ENCODE measurements around the gene HDAC9.
A peak's percentile ranks its signal among the peaks of the same experiment; 100 is the strongest.
"Not testable (repeated sequence)": the region's sequence is repeated elsewhere in the genome, so short reads cannot be mapped to it uniquely, and the experiment has no call there.

HDAC9 gene

GRCh38 chr7:18976715-18977471, 481.3 kb downstream of the HDAC9 start:
- H3K27ac ChIP-seq: no peak overlapping the region
- no peak for DNase-seq (ENCODE audit: low read depth, low spot score)

DNA sequence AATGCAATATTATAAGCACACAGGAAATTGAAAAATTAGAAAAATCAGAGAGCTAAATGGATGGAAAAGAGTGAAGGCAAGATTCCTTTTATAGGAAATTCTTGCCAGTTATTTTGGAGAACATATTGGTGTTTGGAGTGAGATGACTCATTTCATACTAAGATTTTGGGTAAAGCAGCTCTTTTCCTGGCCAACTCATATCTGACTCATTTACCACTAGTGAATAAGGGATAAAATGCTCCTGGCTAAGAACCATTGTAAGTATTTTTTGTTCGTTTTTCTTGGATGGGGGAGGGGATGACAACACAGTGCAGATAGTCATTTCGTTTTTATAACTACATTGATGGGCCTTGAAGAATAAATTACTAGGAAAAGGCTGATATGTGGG, 482.6 kb downstream of the HDAC9 start:
- peak; percentile 18 for DNase-seq (ENCODE audit: low read depth, low spot score)
- H3K27ac ChIP-seq: peak overlapping the region; percentile 1

- not testable (repeated sequence) for H3K27ac ChIP-seq; DNase-seq (ENCODE audit: low read depth, low spot score)
These were observed 495.2 kb downstream of the HDAC9 start for GRCh38 chr7:18990700-18991099.

DNA sequence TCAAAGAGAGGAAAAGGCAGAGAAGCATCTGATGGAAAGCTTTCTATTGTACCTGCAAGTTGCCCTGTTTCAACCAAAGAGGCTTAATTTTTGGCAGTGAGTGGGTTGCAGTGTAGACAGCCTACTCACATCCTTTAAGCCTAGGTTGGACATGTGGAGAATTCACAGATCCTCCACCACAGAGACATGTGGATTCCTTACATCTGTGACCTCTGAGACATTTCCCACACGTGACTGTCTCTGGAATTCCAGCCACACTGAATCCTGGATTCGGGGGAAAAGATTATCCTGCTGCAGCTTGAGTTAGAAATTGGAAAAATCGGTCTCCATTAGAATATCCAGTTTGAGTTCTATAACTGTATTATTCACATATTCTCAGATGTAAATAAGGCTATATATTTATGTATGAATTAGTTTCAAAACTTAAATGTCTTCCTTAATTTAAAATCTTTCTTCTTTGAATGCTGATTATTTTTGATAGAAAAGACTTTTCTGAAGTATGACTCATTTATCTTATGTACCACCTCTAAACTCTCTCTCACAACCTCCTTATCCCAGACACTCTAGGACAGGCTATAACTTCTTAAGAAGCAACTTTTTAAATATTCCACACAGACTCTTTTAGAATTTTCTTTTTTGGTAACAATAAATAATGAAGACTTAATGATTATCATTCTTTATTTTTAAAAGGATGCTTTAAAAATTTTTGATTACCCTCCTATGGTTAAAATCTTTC, 498.6 kb downstream of the HDAC9 start:
- no peak overlapping the region for H3K27ac ChIP-seq
- no peak for DNase-seq (ENCODE audit: low read depth, low spot score)

GRCh38 chr7:18995270-18995671, 499.7 kb downstream of the HDAC9 start:
- no peak overlapping the region for H3K27ac ChIP-seq
- DNase-seq (ENCODE audit: low read depth, low spot score): no peak

- H3K27ac ChIP-seq: no peak overlapping the region
- no peak for DNase-seq (ENCODE audit: low read depth, low spot score)
These were observed 500.4 kb downstream of the HDAC9 start for GRCh38 chr7:18995811-18996426.

- no peak for DNase-seq (ENCODE audit: low read depth, low spot score)
- no peak overlapping the region for H3K27ac ChIP-seq
These were observed 501.0 kb downstream of the HDAC9 start for GRCh38 chr7:18996583-18996982.

GRCh38 chr7:18997477-18998150, 502.1 kb downstream of the HDAC9 start:
- H3K27ac ChIP-seq: no peak overlapping the region
- no peak for DNase-seq (ENCODE audit: low read depth, low spot score)

DNA sequence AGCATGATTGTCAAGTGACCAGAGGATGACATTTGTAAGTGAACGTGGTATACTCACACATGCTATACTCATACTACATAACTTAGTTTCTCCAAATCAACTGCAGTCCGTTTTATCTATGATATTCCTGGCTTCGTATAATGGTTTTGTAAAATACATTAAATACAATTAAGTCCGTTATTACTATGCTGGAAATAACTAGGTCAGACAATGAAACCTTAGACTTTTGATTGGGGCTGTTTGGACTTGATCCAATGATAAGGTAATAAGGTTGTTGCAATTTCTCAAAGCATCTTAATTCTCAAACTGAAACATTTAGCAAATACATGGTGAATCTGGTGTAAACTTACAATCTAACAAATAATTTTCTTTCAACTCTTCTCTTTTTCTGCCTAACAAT, 504.9 kb downstream of the HDAC9 start:
- H3K27ac ChIP-seq: no peak overlapping the region
- DNase-seq (ENCODE audit: low read depth, low spot score): no peak

DNA sequence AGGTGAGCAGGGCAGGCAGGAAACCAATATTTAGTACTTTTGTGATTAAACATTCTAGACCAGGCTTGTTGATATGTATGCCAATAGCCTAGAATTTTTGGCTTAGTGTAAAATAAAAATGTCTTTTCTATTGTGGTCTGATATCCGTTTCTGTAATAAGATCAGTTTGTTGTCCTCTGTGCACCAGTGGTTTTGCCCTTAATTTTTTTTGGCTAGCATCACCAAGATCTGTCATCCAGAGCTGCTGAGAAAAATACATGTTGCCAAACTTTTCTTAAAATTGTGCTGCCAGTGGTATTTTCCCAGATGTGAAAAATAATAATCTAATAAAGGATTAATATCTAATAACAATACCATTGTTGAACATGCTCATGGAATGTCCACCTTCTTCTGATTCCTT, 506.3 kb downstream of the HDAC9 start:
- DNase-seq (ENCODE audit: low read depth, low spot score): no peak
- H3K27ac ChIP-seq: no peak overlapping the region

GRCh38 chr7:19009241-19009935, 513.8 kb downstream of the HDAC9 start:
- peak overlapping the region; percentile 12 for H3K27ac ChIP-seq
- DNase-seq (ENCODE audit: low read depth, low spot score): no peak

GRCh38 chr7:19009936-19010280, 514.4 kb downstream of the HDAC9 start:
- no peak for DNase-seq (ENCODE audit: low read depth, low spot score)

DNA sequence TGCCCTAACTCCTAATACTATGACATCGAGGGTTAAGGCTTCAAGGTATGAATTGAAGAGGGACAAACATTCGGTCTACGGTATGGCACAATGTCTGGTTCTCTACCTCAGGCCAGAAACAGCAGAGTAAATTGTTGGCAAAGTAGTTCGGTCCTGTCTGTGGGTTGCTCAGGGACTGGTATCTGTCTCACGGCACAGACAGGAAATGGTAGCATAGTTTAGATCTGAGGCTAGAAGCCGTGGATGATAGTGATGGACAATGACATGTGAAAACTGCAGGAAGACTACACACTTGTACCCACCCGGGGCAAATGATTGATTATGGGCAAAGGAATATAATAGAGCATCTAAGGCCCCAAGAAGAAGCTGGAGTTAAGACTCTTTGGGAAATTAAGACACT, 515.7 kb downstream of the HDAC9 start:
- no peak for DNase-seq (ENCODE audit: low read depth, low spot score)
- no peak overlapping the region for H3K27ac ChIP-seq

More at GRCh38 chr7:19009936-19010280, 514.4 kb downstream of the HDAC9 start:
- peak overlapping the region; percentile 12 for H3K27ac ChIP-seq

DNA sequence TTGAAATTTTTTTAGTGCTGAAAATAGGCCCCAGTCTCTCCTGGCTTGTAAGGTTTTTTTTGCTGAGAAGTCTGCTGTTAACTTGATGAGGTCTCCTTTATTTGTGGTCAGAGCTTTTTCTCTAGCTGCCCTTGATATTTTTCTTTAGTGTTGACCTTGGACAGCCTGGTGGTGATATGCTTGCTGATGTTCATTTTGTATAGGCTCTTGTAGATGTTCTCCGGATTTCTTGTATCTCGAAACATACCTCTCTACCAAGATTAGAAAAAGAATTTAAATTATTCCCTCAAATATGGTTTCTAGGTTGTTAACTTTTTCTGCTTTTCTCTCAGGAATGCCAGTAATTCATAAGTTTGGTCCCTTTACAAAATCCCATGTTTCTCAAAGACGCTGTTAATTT, 519.5 kb downstream of the HDAC9 start:
- no peak overlapping the region for H3K27ac ChIP-seq
- no peak for DNase-seq (ENCODE audit: low read depth, low spot score)

DNA sequence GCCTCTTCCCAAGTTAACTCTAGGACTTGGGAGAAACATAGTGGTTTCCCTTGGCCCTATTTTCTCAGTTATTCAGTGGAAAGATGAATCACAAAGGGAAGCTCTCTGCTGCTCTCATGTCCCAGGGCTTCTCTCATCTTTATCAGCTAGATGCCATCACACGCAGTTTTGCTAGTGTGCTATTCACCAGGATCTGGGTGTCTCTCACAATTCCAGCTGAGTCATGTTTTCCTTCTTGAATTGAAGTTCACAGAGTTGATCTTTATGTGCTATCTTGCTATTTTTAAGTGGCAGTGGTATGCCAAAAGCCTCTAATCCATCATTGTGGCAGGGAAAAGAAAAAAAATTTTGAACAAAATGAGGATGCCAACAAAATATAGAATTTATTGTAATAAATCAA, 520.6 kb downstream of the HDAC9 start:
- H3K27ac ChIP-seq: no peak overlapping the region

GRCh38 chr7:19017374-19017773, 521.8 kb downstream of the HDAC9 start:
- DNase-seq (ENCODE audit: low read depth, low spot score): no peak
- H3K27ac ChIP-seq: no peak overlapping the region

More for the DNA sequence above, 520.6 kb downstream of the HDAC9 start:
- no peak for DNase-seq (ENCODE audit: low read depth, low spot score)

GRCh38 chr7:19020062-19020461, 524.5 kb downstream of the HDAC9 start:
- DNase-seq (ENCODE audit: low read depth, low spot score): peak; percentile 65
- H3K27ac ChIP-seq: peak overlapping the region; percentile 95

DNA sequence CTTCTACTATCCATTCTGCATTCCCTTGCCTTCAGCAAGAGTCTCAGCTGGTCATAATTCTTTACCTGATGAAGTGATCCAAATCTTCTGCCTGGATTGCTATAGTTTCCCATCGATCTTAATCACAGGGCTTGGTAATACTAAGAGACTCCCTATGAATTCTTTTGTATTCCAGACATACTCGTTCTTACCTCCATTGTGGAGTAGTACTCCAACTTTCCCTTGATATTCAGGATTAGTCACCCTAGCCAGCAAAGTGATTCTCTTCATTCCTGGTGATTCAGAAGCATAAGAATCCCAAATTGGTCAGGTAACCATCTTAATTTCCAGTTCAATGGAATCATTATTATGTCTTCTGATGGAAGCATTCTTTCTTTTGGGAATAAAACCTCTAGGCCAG, 525.2 kb downstream of the HDAC9 start:
- peak overlapping the region; percentile 95 for H3K27ac ChIP-seq
- DNase-seq (ENCODE audit: low read depth, low spot score): peak; percentile 26

- DNase-seq (ENCODE audit: low read depth, low spot score): no peak
- H3K27ac ChIP-seq: no peak overlapping the region
These were observed 527.9 kb downstream of the HDAC9 start for GRCh38 chr7:19023477-19023876.

GRCh38 chr7:19024261-19024660, 528.7 kb downstream of the HDAC9 start:
- peak overlapping the region; percentile 14 for H3K27ac ChIP-seq
- no peak for DNase-seq (ENCODE audit: low read depth, low spot score)
